Pancreas (tissue), 10 donors: ENCODE data around the gene C1orf210. TPM values are rescaled to one million over a fixed set of nuclear protein-coding genes. Genes with fewer than 3 reads are reported as not detected.

Experiments used
- ATAC-seq, 4 donors: fragments of 200-7000 bp; cut with Tn5 transposase; one replicate each; pipeline versions ENCODE4 v1.8.0 to v1.9.1; 2020; ENCODE audit warnings: mild to moderate bottlenecking in 4 of 4, moderate library complexity in 4 of 4
- DNase-seq, 6 donors: peaks; one replicate each; pipeline ENCODE4 v3.0.0-alpha.2; 2020
- FAIRE-seq: peaks from 2 replicates; lab custom pipeline; 2012; peaks lifted over from hg19 to GRCh38; lab: Jason Lieb, UNC
- H3K27ac ChIP-seq, 4 donors: fragments of 200-600 bp; sonication (generic); 1 replicate in 3 of 4; 2 replicates in 1 of 4; pipeline versions ENCODE4 v1.5.0 to v1.8.0; 2020
- H3K27me3 ChIP-seq, 4 donors: fragments of 200-600 bp; one replicate each; pipeline ENCODE4 v1.8.0; 2021
- H3K36me3 ChIP-seq, 3 donors: fragments of 200-600 bp; sonication (generic) in 1 of 3; one replicate each; pipeline versions ENCODE4 v1.5.0 to v1.8.0; 2020 to 2021
- H3K4me1 ChIP-seq, 3 donors: fragments of 200-600 bp; one replicate each; pipeline ENCODE4 v1.8.0; 2021
- H3K4me3 ChIP-seq, 4 donors: fragments of 200-600 bp; sonication (generic) in 2 of 4; one replicate each; pipeline versions ENCODE4 v1.5.0 to v1.8.0; 2020 to 2021
- H3K9me3 ChIP-seq, 4 donors: fragments of 200-600 bp; one replicate each; pipeline ENCODE4 v1.8.0; 2021
- CTCF ChIP-seq, 4 donors: fragments of 200-600 bp; sonication (generic) in 3 of 4; IDR thresholded peaks; one replicate each; pipeline versions ENCODE4 v1.5.0 to v1.8.0; 2021; ENCODE audit warnings: antibody characterized with exemption in 4 of 4
- WGBS, 2 donors: extraction: QIAGEN DNeasy Blood & Tissue Kit; methylation state at CpG; one replicate each; pipeline ENCODE4 v1.1.7; 2013; 5-methylcytosine and 5-hydroxymethylcytosine counted together
- intact Hi-C, 3 donors: fragments of 100-400 bp; cut with DNase I; formaldehyde crosslinking; loops; one replicate each; pipeline versions ENCODE4 v1.11.1 to v1.14.2; 2022
- polyA plus RNA-seq, 2 donors: library from polyadenylated mRNA; stranded (reverse); fragments of 200-250 nt; gene quantifications; one replicate each; pipeline ENCODE4 v1.2.3, GENCODE V29; 2013
- total RNA-seq, 6 donors: library from RNA; stranded (reverse); fragmentation: NEBNext Ultra II Directional in 4 of 6; extraction: Animal tissue kit (Norgen Biotek cat#: 25700) in 4 of 6; gene quantifications; one replicate each; pipeline versions ENCODE4 v1.2.1 to v1.2.4, GENCODE V29; 2021 to 2023
- donor health status: healthy with polysubstance abuse.
- donor health status: DM: no; HTN: no; CAD: no; lungs with moderate emphysema.
- donor health status: DM: no; HTN: no; CAD: no.
- donor health status: control.
- donor health status: control.
- donor health status: Bipolar disorder and iron deficiency.
- donor health status: DM: yes; HTN: yes; CAD: no.
- donor health status: DM: no; HTN: no; CAD: no.
- donor health status: DM: no; HTN: no; CAD: no.
- donor health status: DM: yes; HTN: yes; CAD: no.

The C1orf210 gene
- total and polyA plus RNA-seq, 8 donors = 5.7 to 17.2 (median 12.4) TPM

GRCh38 chr1:43312663-43313515 is 27.5 kb upstream of the C1orf210 start:
- Histone ChIP-seq H3K4me3 (no peak overlapping the region), H3K27ac (no peak overlapping the region), H3K9me3 (no peaks in the 10 kb centered on the region), H3K36me3 (no peaks in the 10 kb centered on the region), H3K4me1 (no peaks in the 10 kb centered on the region), H3K27me3 (no peaks in the 10 kb centered on the region)
- intact Hi-C loops = no loop called here
- ATAC-seq (no peak), DNase-seq (no peak), FAIRE-seq (no peak)
- no peak for TF ChIP-seq CTCF (IDR thresholded peaks at IDR 0.05)
- WGBS, 2 donors = 89 to 93% methylated on average over 24 of the region's 24 CpGs

DNA sequence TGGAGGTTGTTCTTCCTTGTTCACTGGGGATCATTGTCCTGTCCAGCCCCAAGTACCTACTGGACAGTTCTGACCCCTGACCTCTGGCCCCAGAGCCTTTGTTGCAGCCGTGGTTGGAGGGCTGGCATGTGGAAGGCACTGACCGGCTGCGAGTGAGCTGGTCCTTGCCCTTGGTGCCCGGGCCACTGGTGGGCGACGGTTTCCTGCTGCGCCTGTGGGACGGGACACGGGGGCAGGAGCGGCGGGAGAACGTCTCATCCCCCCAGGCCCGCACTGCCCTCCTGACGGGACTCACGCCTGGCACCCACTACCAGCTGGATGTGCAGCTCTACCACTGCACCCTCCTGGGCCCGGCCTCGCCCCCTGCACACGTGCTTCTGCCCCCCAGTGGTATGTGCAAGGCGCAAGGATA is 26.8 kb upstream of the C1orf210 start:
- DNase-seq (peak in 1 of 6 donors; percentile 46), ATAC-seq (no peak), FAIRE-seq (no peak)
- intact Hi-C loops = no loop called here
- WGBS, 2 donors = 88 to 92% methylated on average over 19 of the region's 19 CpGs
- H3K36me3 ChIP-seq = no peaks in the 10 kb centered on the region
- H3K9me3 ChIP-seq = no peaks in the 10 kb centered on the region
- H3K27me3 ChIP-seq = no peaks in the 10 kb centered on the region
- no peak for TF ChIP-seq CTCF (IDR thresholded peaks at IDR 0.05)
- no peak overlapping the region for H3K4me3 ChIP-seq
- H3K27ac ChIP-seq = no peak overlapping the region
- H3K4me1 ChIP-seq = no peaks in the 10 kb centered on the region

GRCh38 chr1:43311521-43311920 is 26.1 kb upstream of the C1orf210 start:
- Histone ChIP-seq H3K27ac (no peak overlapping the region), H3K36me3 (no peaks in the 10 kb centered on the region), H3K4me3 (no peak overlapping the region), H3K9me3 (no peaks in the 10 kb centered on the region), H3K4me1 (no peaks in the 10 kb centered on the region), H3K27me3 (no peaks in the 10 kb centered on the region)
- no peak for TF ChIP-seq CTCF (IDR thresholded peaks at IDR 0.05)
- WGBS, 2 donors = 87 to 88% methylated on average over 9 of the region's 9 CpGs
- no peak for FAIRE-seq
- peak in 1 of 6 donors; percentile 39 for DNase-seq
- no peak for ATAC-seq
- intact Hi-C loops = no loop called here

GRCh38 chr1:43309405-43310025 is 24.1 kb upstream of the C1orf210 start:
- no peak overlapping the region for H3K27ac ChIP-seq
- H3K4me1 ChIP-seq = no peaks in the 10 kb centered on the region
- ATAC-seq = no peak
- intact Hi-C loops = no loop called here
- FAIRE-seq = no peak
- DNase-seq = peak in 1 of 6 donors; percentile 30
- TF ChIP-seq CTCF (IDR thresholded peaks at IDR 0.05) = no peak
- no peak overlapping the region for H3K4me3 ChIP-seq
- H3K36me3 ChIP-seq = no peaks in the 10 kb centered on the region
- no peaks in the 10 kb centered on the region for H3K9me3 ChIP-seq
- 88 to 90% methylated on average over 13 of the region's 13 CpGs for WGBS, 2 donors
- H3K27me3 ChIP-seq = no peaks in the 10 kb centered on the region
